OCI-LY3 (cell line): ENCODE measurements around the gene PES1.

Source experiments
- EZH2phosphoT487 ChIP-seq: fragments of 200-600 bp; shearing (Covaris generic); IDR thresholded peaks from 2 replicates; pipeline ENCODE4 v1.6.1; 2018; ENCODE audit warnings: antibody characterized with exemption, mixed run types, low read depth
- TF ChIP-seq, protein P1 (sequence below): fragments of 200-600, 300-600 bp; sonication (generic); IDR thresholded peaks from 2 replicates; pipeline ENCODE4 v1.5.1; 2014; ENCODE audit warnings: antibody characterized with exemption, low read length, low read depth

GRCh38 chr22:30615543-30615954 lies 23.8 kb upstream of the PES1 start:
- TF ChIP-seq, protein P1, sequence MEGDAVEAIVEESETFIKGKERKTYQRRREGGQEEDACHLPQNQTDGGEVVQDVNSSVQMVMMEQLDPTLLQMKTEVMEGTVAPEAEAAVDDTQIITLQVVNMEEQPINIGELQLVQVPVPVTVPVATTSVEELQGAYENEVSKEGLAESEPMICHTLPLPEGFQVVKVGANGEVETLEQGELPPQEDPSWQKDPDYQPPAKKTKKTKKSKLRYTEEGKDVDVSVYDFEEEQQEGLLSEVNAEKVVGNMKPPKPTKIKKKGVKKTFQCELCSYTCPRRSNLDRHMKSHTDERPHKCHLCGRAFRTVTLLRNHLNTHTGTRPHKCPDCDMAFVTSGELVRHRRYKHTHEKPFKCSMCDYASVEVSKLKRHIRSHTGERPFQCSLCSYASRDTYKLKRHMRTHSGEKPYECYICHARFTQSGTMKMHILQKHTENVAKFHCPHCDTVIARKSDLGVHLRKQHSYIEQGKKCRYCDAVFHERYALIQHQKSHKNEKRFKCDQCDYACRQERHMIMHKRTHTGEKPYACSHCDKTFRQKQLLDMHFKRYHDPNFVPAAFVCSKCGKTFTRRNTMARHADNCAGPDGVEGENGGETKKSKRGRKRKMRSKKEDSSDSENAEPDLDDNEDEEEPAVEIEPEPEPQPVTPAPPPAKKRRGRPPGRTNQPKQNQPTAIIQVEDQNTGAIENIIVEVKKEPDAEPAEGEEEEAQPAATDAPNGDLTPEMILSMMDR, result no peak
- TF ChIP-seq EZH2phosphoT487, result no peak
